HG02943 (cell line): ENCODE results near the gene CALM1.
"Not testable (repeated sequence)": the region's sequence is repeated elsewhere in the genome, so short reads cannot be mapped to it uniquely, and the experiment has no call there.

Experiments
- ATAC-seq: cut with Tn5 transposase; IDR thresholded peaks from one replicate; pipeline ENCODE4 v1.9.1; 2021; ENCODE audit warnings: mild to moderate bottlenecking, low read depth, moderate library complexity; ENCODE audit not compliant: unreplicated experiment

Gene CALM1

GRCh38 chr14:90383126-90383730 is 13.6 kb upstream of the CALM1 start:
- peak; percentile 86 for ATAC-seq

- ATAC-seq, result peak; percentile 14
Measured at GRCh38 chr14:90383731-90384542, 12.9 kb upstream of the CALM1 start.

- no peak for ATAC-seq
Measured at GRCh38 chr14:90384543-90384911, 12.3 kb upstream of the CALM1 start.

- ATAC-seq, result no peak
Measured at GRCh38 chr14:90386321-90386720, 10.5 kb upstream of the CALM1 start.

- ATAC-seq, result no peak
Measured at GRCh38 chr14:90387206-90387760, 9.5 kb upstream of the CALM1 start.

- no peak for ATAC-seq
Measured at GRCh38 chr14:90388437-90388836, 8.4 kb upstream of the CALM1 start.

GRCh38 chr14:90388982-90389381 is 7.8 kb upstream of the CALM1 start:
- no peak for ATAC-seq

- ATAC-seq, result no peak
Measured at GRCh38 chr14:90393966-90394365, 2.9 kb upstream of the CALM1 start.

- not testable (repeated sequence) for ATAC-seq
Measured at GRCh38 chr14:90394782-90395181, 2.0 kb upstream of the CALM1 start.

- ATAC-seq, result no peak
Measured at GRCh38 chr14:90397425-90398314, 841 bp downstream of the CALM1 start.

GRCh38 chr14:90398315-90398839 is 1.5 kb downstream of the CALM1 start:
- ATAC-seq, result no peak

- no peak for ATAC-seq
Measured at GRCh38 chr14:90398841-90399540, 2.2 kb downstream of the CALM1 start.

- ATAC-seq, result peak; percentile 47
Measured at GRCh38 chr14:90399541-90400444, 3.0 kb downstream of the CALM1 start.

- ATAC-seq, result no peak
Measured at GRCh38 chr14:90400904-90401561, 4.2 kb downstream of the CALM1 start.

GRCh38 chr14:90402016-90402415 is 5.2 kb downstream of the CALM1 start:
- ATAC-seq, result no peak

- no peak for ATAC-seq
Measured at GRCh38 chr14:90403065-90403464, 6.2 kb downstream of the CALM1 start.

GRCh38 chr14:90405101-90405500 is 8.3 kb downstream of the CALM1 start:
- ATAC-seq, result no peak

GRCh38 chr14:90405755-90406154 is 8.9 kb downstream of the CALM1 start:
- ATAC-seq, result no peak
